Hepatocyte (in vitro differentiated cells): ENCODE data around the gene GPD1L. TPM values are rescaled to one million over a fixed set of nuclear protein-coding genes. Genes with fewer than 3 reads are reported as not detected.

Experiments used
- DNase-seq: peaks from one replicate; pipeline ENCODE4 v3.0.0-alpha.2; 2016; ENCODE audit warnings: low spot score
- H2AFZ ChIP-seq: fragments of 200-600 bp; sonication (generic); 2 replicates; pipeline ENCODE4 v1.6.0; 2016; ENCODE audit warnings: antibody characterized with exemption, mild to moderate bottlenecking
- H3K27ac ChIP-seq: fragments of 200-600 bp; sonication (generic); 2 replicates; pipeline ENCODE4 v1.5.1; 2016; ENCODE audit warnings: mild to moderate bottlenecking
- H3K27me3 ChIP-seq: fragments of 200-600 bp; sonication (generic); 2 replicates; pipeline ENCODE4 v1.6.1; 2016
- H3K36me3 ChIP-seq: fragments of 200-600 bp; sonication (generic); replicated peaks from 2 replicates; pipeline ENCODE4 v1.5.1; 2016; ENCODE audit warnings: low read depth; ENCODE audit not compliant: insufficient read depth
- H3K4me1 ChIP-seq: fragments of 200-600 bp; sonication (generic); 2 replicates; pipeline ENCODE4 v1.5.1; 2016; ENCODE audit warnings: mild to moderate bottlenecking, moderate library complexity; ENCODE audit not compliant: insufficient read depth
- H3K4me2 ChIP-seq: fragments of 200-600 bp; sonication (generic); 2 replicates; pipeline ENCODE4 v1.6.0; 2016
- H3K4me3 ChIP-seq: fragments of 200-600 bp; sonication (generic); 2 replicates; pipeline ENCODE4 v1.5.1; 2016; ENCODE audit warnings: mild to moderate bottlenecking
- H3K79me2 ChIP-seq: fragments of 200-600 bp; sonication (generic); 2 replicates; pipeline ENCODE4 v1.6.0; 2017; ENCODE audit warnings: mild to moderate bottlenecking
- H3K9me2 ChIP-seq: fragments of 200-600 bp; sonication (generic); replicated peaks from 2 replicates; pipeline ENCODE4 v1.6.0; 2017; ENCODE audit warnings: mild to moderate bottlenecking; ENCODE audit not compliant: insufficient read depth
- H3K9me3 ChIP-seq: fragments of 200-600 bp; sonication (generic); 2 replicates; pipeline ENCODE4 v1.5.1; 2016; ENCODE audit warnings: low read depth, mild to moderate bottlenecking
- H4K20me1 ChIP-seq: fragments of 200-600 bp; sonication (generic); 2 replicates; pipeline ENCODE4 v1.6.0; 2016; ENCODE audit warnings: mild to moderate bottlenecking; ENCODE audit not compliant: insufficient read depth, poor library complexity, severe bottlenecking
- EZH2 ChIP-seq: fragments of 200-600 bp; sonication (generic); IDR thresholded peaks from 2 replicates; pipeline ENCODE4 v1.6.1; 2016; ENCODE audit warnings: antibody characterized with exemption, mild to moderate bottlenecking, borderline replicate concordance
- EZH2phosphoT487 ChIP-seq: fragments of 200-600 bp; sonication (generic); IDR thresholded peaks from one replicate; pipeline ENCODE4 v1.6.1; 2018; ENCODE audit warnings: antibody characterized with exemption, mild to moderate bottlenecking, low read depth, moderate library complexity; ENCODE audit not compliant: unreplicated experiment, severe bottlenecking
- WGBS: methylation state at CpG from one replicate; pipeline ENCODE4 v1.1.6; 2016; ENCODE audit warnings: low lambda C conversion rate; ENCODE audit errors: missing lambda C conversion rate; 5-methylcytosine and 5-hydroxymethylcytosine counted together
- polyA plus RNA-seq: library from polyadenylated mRNA; unstranded; fragments of >200 nt; fragmentation: Nextera tagmentation; extraction: Ambion mirVana; gene quantifications from 2 replicates; pipeline ENCODE4 v1.2.1, GENCODE V29; 2016
- total RNA-seq: library from RNA; depleted of rRNA; stranded (reverse); fragments of >200 nt; gene quantifications from 2 replicates; pipeline ENCODE4 v1.2.3, GENCODE V29; 2014
- TF ChIP-seq, protein P1 (sequence below): fragments of 200-600 bp; sonication (generic); IDR thresholded peaks from 2 replicates; pipeline ENCODE4 v1.5.1; 2016; ENCODE audit warnings: antibody characterized with exemption, mild to moderate bottlenecking; ENCODE audit not compliant: poor library complexity

The GPD1L gene
- total and polyA plus RNA-seq, 2 experiments from 2014 or later: 6.8 to 15.2 TPM

DNA sequence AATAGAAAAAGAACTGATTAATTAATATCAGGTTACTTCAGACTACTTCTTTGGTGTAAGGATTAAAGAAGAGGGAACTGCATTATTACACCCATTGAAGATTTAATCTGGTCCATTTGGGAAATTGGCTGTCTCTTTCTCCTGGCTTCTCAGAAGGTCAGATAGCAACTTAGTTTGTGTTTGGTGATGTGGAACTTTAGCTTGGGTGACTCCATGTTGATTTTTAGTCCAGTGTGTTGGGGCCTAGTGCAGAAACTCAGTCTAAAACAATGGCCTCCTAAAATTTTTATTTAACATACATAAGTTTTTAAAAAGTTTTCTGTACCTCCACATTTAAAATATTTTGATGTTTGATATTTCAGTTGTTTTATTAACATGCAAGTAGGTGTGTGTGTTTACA lies 27.6 kb upstream of the GPD1L start:
- no peak overlapping the region for H2AFZ ChIP-seq
- no peaks in the 10 kb centered on the region for H3K27me3 ChIP-seq
- H3K79me2 ChIP-seq: no peaks in the 10 kb centered on the region
- no peak overlapping the region for H3K4me3 ChIP-seq
- H3K9me3 ChIP-seq: no peaks in the 10 kb centered on the region
- H3K36me3 ChIP-seq: no peaks in the 10 kb centered on the region
- no peaks in the 10 kb centered on the region for H3K9me2 ChIP-seq
- no peaks in the 10 kb centered on the region for H4K20me1 ChIP-seq
- no peak overlapping the region for H3K4me2 ChIP-seq
- DNase-seq: no peak
- H3K4me1 ChIP-seq: peaks cover 6% of the 10 kb centered on the region
- no peak overlapping the region for H3K27ac ChIP-seq
- TF ChIP-seq EZH2phosphoT487 (no peak), EZH2 (no peak)
- TF ChIP-seq, protein P1, sequence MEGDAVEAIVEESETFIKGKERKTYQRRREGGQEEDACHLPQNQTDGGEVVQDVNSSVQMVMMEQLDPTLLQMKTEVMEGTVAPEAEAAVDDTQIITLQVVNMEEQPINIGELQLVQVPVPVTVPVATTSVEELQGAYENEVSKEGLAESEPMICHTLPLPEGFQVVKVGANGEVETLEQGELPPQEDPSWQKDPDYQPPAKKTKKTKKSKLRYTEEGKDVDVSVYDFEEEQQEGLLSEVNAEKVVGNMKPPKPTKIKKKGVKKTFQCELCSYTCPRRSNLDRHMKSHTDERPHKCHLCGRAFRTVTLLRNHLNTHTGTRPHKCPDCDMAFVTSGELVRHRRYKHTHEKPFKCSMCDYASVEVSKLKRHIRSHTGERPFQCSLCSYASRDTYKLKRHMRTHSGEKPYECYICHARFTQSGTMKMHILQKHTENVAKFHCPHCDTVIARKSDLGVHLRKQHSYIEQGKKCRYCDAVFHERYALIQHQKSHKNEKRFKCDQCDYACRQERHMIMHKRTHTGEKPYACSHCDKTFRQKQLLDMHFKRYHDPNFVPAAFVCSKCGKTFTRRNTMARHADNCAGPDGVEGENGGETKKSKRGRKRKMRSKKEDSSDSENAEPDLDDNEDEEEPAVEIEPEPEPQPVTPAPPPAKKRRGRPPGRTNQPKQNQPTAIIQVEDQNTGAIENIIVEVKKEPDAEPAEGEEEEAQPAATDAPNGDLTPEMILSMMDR: no peak

GRCh38 chr3:32082721-32083120 lies 23.7 kb upstream of the GPD1L start:
- Histone ChIP-seq H3K9me3 (no peaks in the 10 kb centered on the region), H2AFZ (no peak overlapping the region), H3K27me3 (no peaks in the 10 kb centered on the region), H3K9me2 (no peaks in the 10 kb centered on the region), H3K36me3 (no peaks in the 10 kb centered on the region), H3K4me1 (peaks cover 6% of the 10 kb centered on the region), H3K27ac (peak overlapping the region; percentile 53), H3K79me2 (no peaks in the 10 kb centered on the region), H3K4me2 (peak overlapping the region; percentile 46), H4K20me1 (no peaks in the 10 kb centered on the region), H3K4me3 (no peak overlapping the region)
- 14% methylated on average over 3 of the region's 3 CpGs for WGBS
- DNase-seq: peak; percentile 29
- TF ChIP-seq EZH2 (no peak), EZH2phosphoT487 (no peak)
- TF ChIP-seq, protein P1: no peak

GRCh38 chr3:32083702-32084270 lies 22.6 kb upstream of the GPD1L start:
- no peaks in the 10 kb centered on the region for H3K36me3 ChIP-seq
- no peaks in the 10 kb centered on the region for H3K79me2 ChIP-seq
- TF ChIP-seq EZH2phosphoT487 (no peak), EZH2 (no peak)
- TF ChIP-seq, protein P1: no peak
- WGBS: 85% methylated on average over 3 of the region's 3 CpGs
- peak overlapping the region; percentile 53 for H3K27ac ChIP-seq
- H3K27me3 ChIP-seq: no peaks in the 10 kb centered on the region
- no peaks in the 10 kb centered on the region for H3K9me3 ChIP-seq
- H4K20me1 ChIP-seq: no peaks in the 10 kb centered on the region
- peaks cover 6% of the 10 kb centered on the region for H3K4me1 ChIP-seq
- H3K4me2 ChIP-seq: no peak overlapping the region
- H3K9me2 ChIP-seq: no peaks in the 10 kb centered on the region
- H2AFZ ChIP-seq: no peak overlapping the region
- H3K4me3 ChIP-seq: no peak overlapping the region
- no peak for DNase-seq
